Lower leg skin (tissue), 4 donors: ENCODE data around the gene PTK7. TPM values are rescaled to one million over a fixed set of nuclear protein-coding genes. Genes with fewer than 3 reads are reported as not detected.
"Not testable (repeated sequence)": the region's sequence is repeated elsewhere in the genome, so short reads cannot be mapped to it uniquely, and the experiment has no call there.

Experiments used
- DNase-seq, 2 donors: peaks; one replicate each; pipeline ENCODE4 v3.0.0-alpha.2; 2019; ENCODE audit warnings: low spot score in 2 of 2
- H3K4me3 ChIP-seq: fragments of 200-600 bp; sonication (generic); 2 replicates; pipeline ENCODE4 v1.5.1; 2017; ENCODE audit warnings: mild to moderate bottlenecking, low read depth; ENCODE audit not compliant: poor library complexity, severe bottlenecking
- CTCF ChIP-seq, 3 donors: fragments of 450-650 bp; IDR thresholded peaks; one replicate each; pipeline ENCODE4 v1.5.1; 2016; ENCODE audit warnings: antibody characterized with exemption in 3 of 3, mild to moderate bottlenecking in 3 of 3, moderate library complexity in 2 of 3
- POLR2A ChIP-seq, 2 donors: fragments of 450-650 bp; IDR thresholded peaks; one replicate each; pipeline ENCODE4 v1.6.1; 2016 to 2017; ENCODE audit warnings: antibody characterized with exemption in 2 of 2, mild to moderate bottlenecking in 1 of 2, moderate library complexity in 1 of 2
- WGBS, 2 donors: methylation state at CpG; one replicate each; pipeline ENCODE4 v1.1.5; 2018; 5-methylcytosine and 5-hydroxymethylcytosine counted together
- intact Hi-C: fragments of 100-400 bp; cut with DNase I; formaldehyde crosslinking; loops from one replicate; pipeline ENCODE4 v1.15.0; 2023; ENCODE audit warnings: low total_unique reads
- total RNA-seq, 4 donors: library from RNA; depleted of rRNA; stranded (reverse); fragments of >200 nt; gene quantifications; one replicate each; pipeline ENCODE4 v1.1.0, GENCODE V29; 2016

PTK7 gene
- total RNA-seq, 4 donors from 2014 or later: 40.9 to 51.9 (median 49.7) TPM

GRCh38 chr6:43077981-43078511 lies 1.9 kb downstream of the PTK7 start:
- TF ChIP-seq CTCF (IDR thresholded peaks at IDR 0.05) (no peak), POLR2A (IDR thresholded peaks at IDR 0.05) (no peak)
- intact Hi-C loops: no loop called here
- 84 to 88% methylated on average over 6 of the region's 6 CpGs for WGBS, 2 donors
- no peak for DNase-seq
- no peak overlapping the region for H3K4me3 ChIP-seq

GRCh38 chr6:43078691-43079090 lies 2.6 kb downstream of the PTK7 start:
- no peak for DNase-seq
- H3K4me3 ChIP-seq: no peak overlapping the region
- WGBS, 2 donors: 74 to 89% methylated on average over 2 of the region's 2 CpGs
- intact Hi-C loops: no loop called here
- TF ChIP-seq CTCF (IDR thresholded peaks at IDR 0.05) (no peak), POLR2A (IDR thresholded peaks at IDR 0.05) (no peak)

- intact Hi-C loops: no loop called here
- 89 to 94% methylated on average over 4 of the region's 4 CpGs for whole genome bisulfite sequencing, 2 donors
- no peak for TF ChIP-seq CTCF (IDR thresholded peaks at IDR 0.05)
- no peak for TF ChIP-seq POLR2A (IDR thresholded peaks at IDR 0.05)
- no peak overlapping the region for H3K4me3 ChIP-seq
- no peak for DNase-seq
Observed at GRCh38 chr6:43081043-43081442, 4.9 kb downstream of the PTK7 start.

DNA sequence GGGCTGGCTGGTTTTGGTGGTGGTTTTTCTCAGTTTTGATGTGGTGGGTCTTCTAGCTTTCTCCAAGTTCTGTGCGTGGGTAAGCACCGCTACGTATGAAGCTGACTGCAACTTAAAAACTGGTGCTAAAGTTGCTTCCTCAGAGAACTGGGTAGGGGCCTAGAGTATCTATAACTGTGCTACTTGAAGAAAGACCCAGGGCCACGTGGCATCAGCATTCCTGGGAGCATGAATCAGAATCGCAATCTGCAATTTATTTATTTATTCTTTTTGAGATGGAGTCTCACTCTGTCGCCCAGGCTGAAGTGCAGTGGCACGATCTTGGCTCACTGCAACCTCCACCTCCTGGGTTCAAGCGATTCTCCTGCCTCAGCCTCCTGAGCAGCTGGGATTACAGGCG lies 5.8 kb downstream of the PTK7 start:
- DNase-seq, intact Hi-C loops, H3K4me3 ChIP-seq: not testable (repeated sequence)
- 81 to 83% methylated on average over 9 of the region's 9 CpGs for WGBS, 2 donors

DNA sequence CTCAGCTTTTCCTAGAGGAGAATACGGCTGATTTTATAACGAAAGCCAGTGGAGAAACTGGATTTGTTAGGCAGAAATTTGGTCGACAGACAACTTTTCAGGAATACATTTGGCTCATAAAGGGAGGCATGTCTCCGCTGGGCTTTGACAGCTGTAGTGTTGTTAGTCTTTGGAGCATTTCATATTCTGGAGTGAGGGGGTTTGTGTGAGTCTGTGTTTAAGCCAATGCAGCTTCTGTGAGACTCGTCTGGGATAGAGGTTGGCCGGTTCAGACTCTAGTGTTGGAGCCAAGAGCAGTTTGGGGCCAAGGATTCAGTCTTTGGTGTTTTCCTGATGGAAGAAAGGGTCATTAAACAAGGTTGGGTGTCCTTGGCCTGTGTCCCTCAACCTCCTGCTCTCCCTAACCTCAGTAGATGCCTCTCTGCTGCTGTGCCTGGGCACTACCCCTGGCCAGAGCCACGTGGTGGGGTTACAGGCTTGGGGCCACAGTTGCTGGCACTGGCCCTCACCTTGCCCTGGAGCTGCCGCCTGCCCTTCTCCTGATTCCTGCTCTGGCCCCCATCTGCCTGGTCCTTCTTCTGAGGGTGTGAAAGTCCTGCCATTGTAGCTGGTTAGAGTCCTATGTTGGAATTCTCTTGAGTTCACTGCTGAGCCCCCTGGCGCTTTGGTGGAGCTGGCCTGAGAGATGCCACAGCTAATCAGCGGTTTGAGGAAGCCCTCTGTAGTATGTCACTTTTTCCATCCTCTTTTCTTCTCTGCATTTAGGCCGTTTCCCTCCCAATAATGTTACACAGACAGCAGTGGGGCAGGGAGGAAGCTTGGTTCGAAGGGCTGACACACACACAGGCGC lies 6.9 kb downstream of the PTK7 start:
- DNase-seq: no peak
- TF ChIP-seq POLR2A (IDR thresholded peaks at IDR 0.05) (no peak), CTCF (IDR thresholded peaks at IDR 0.05) (no peak)
- no peak overlapping the region for H3K4me3 ChIP-seq
- 46 to 54% methylated on average over 13 of the region's 13 CpGs for WGBS, 2 donors
- intact Hi-C loops: no loop called here

- intact Hi-C loops: no loop called here
- DNase-seq: no peak
- H3K4me3 ChIP-seq: no peak overlapping the region
- 61 to 64% methylated on average over 8 of the region's 8 CpGs for WGBS, 2 donors
- TF ChIP-seq CTCF (IDR thresholded peaks at IDR 0.05) (no peak), POLR2A (IDR thresholded peaks at IDR 0.05) (no peak)
Observed at GRCh38 chr6:43086022-43086658, 10.0 kb downstream of the PTK7 start.
